HG02571 (cell line): ENCODE results near the gene TRIM56.
"Not testable (repeated sequence)": the region's sequence is repeated elsewhere in the genome, so short reads cannot be mapped to it uniquely, and the experiment has no call there.

Experiments
- ATAC-seq: cut with Tn5 transposase; IDR thresholded peaks from one replicate; pipeline ENCODE4 v1.9.1; 2021; ENCODE audit warnings: mild to moderate bottlenecking, moderate library complexity; ENCODE audit not compliant: unreplicated experiment

TRIM56 gene

GRCh38 chr7:101085162-101085964 lies at the start of gene TRIM56:
TRIM56 (plus strand) TSS chr7:101085481; CDS start chr7:101087313, 1,832 bp downstream.
- ATAC-seq, result peak; percentile 82

- no peak for ATAC-seq
These were observed 49.3 kb upstream of the TRIM56 start for GRCh38 chr7:101035941-101036340.

- ATAC-seq, result not testable (repeated sequence)
These were observed 44.0 kb upstream of the TRIM56 start for GRCh38 chr7:101041283-101041682.

- ATAC-seq, result no peak
These were observed 26.9 kb upstream of the TRIM56 start for GRCh38 chr7:101058355-101058754.

- ATAC-seq, result no peak
These were observed 25.7 kb upstream of the TRIM56 start for GRCh38 chr7:101059620-101059942.

GRCh38 chr7:101060992-101061391 lies 24.3 kb upstream of the TRIM56 start:
- ATAC-seq, result no peak

- not testable (repeated sequence) for ATAC-seq
These were observed 21.1 kb upstream of the TRIM56 start for GRCh38 chr7:101064176-101064550.

GRCh38 chr7:101065162-101065561 lies 20.1 kb upstream of the TRIM56 start:
- ATAC-seq, result not testable (repeated sequence)

- ATAC-seq, result no peak
These were observed 19.0 kb upstream of the TRIM56 start for GRCh38 chr7:101066141-101066832.

- no peak for ATAC-seq
These were observed 18.5 kb upstream of the TRIM56 start for GRCh38 chr7:101066833-101067177.

- ATAC-seq, result no peak
These were observed 16.9 kb upstream of the TRIM56 start for GRCh38 chr7:101068401-101068800.

GRCh38 chr7:101071362-101072104 lies 13.7 kb upstream of the TRIM56 start:
- not testable (repeated sequence) for ATAC-seq

- no peak for ATAC-seq
These were observed 9.6 kb upstream of the TRIM56 start for GRCh38 chr7:101075646-101076045.

- ATAC-seq, result not testable (repeated sequence)
These were observed 9.1 kb upstream of the TRIM56 start for GRCh38 chr7:101076183-101076582.

- peak; percentile 69 for ATAC-seq
These were observed 7.8 kb upstream of the TRIM56 start for GRCh38 chr7:101077303-101078086.

GRCh38 chr7:101081432-101081831 lies 3.8 kb upstream of the TRIM56 start:
- no peak for ATAC-seq

GRCh38 chr7:101084865-101085161 lies 468 bp upstream of the TRIM56 start:
- ATAC-seq, result no peak

- ATAC-seq, result no peak
These were observed 2.2 kb downstream of the TRIM56 start for GRCh38 chr7:101087334-101088068.

- ATAC-seq, result no peak
These were observed 2.8 kb downstream of the TRIM56 start for GRCh38 chr7:101088069-101088425.

GRCh38 chr7:101088858-101089529 lies 3.7 kb downstream of the TRIM56 start:
- ATAC-seq, result no peak
